Measurements from ENCODE around the gene RPL12.
"Not testable (repeated sequence)": the region's sequence is repeated elsewhere in the genome, so short reads cannot be mapped to it uniquely, and the experiment has no call there.

RPL12 gene

GRCh38 chr9:127466407-127466917, 15.3 kb upstream of the RPL12 start:
- DNase-seq = not testable (repeated sequence)

GRCh38 chr9:127463911-127464310, 12.7 kb upstream of the RPL12 start:
- no peak for DNase-seq

- no peak for DNase-seq
Measured at GRCh38 chr9:127463382-127463781, 12.2 kb upstream of the RPL12 start.

- no peak for DNase-seq
Measured at GRCh38 chr9:127458921-127459320, 7.7 kb upstream of the RPL12 start.

- DNase-seq = no peak
Measured at GRCh38 chr9:127457191-127457878, 6.1 kb upstream of the RPL12 start.

GRCh38 chr9:127455324-127455992, 4.3 kb upstream of the RPL12 start:
- DNase-seq = no peak

- no peak for DNase-seq
Measured at GRCh38 chr9:127452691-127453090, 1.5 kb upstream of the RPL12 start.

- DNase-seq = peak; percentile 1
Measured at GRCh38 chr9:127451858-127452656, 851 bp upstream of the RPL12 start.

GRCh38 chr9:127451608-127451857, 327 bp upstream of the RPL12 start:
- no peak for DNase-seq

- no peak for DNase-seq
Measured at GRCh38 chr9:127450243-127450760, 904 bp downstream of the RPL12 start.

- DNase-seq = no peak
Measured at GRCh38 chr9:127449332-127449966, 1.8 kb downstream of the RPL12 start.

GRCh38 chr9:127448112-127448805, 2.9 kb downstream of the RPL12 start:
- no peak for DNase-seq

GRCh38 chr9:127447416-127448111, 3.6 kb downstream of the RPL12 start:
- DNase-seq = no peak

GRCh38 chr9:127446713-127447415, 4.3 kb downstream of the RPL12 start:
- DNase-seq = no peak

GRCh38 chr9:127445851-127446712, 5.1 kb downstream of the RPL12 start:
- no peak for DNase-seq

- DNase-seq = no peak
Measured at GRCh38 chr9:127444921-127445850, 6.0 kb downstream of the RPL12 start.

GRCh38 chr9:127444283-127444920, 6.8 kb downstream of the RPL12 start:
- no peak for DNase-seq

GRCh38 chr9:127438394-127438793, 12.8 kb downstream of the RPL12 start:
- DNase-seq = no peak
